ENCODE data around the gene SRD5A2. TPM values are rescaled to one million over a fixed set of nuclear protein-coding genes. Genes with fewer than 3 reads are reported as not detected.
"Not testable (repeated sequence)": the region's sequence is repeated elsewhere in the genome, so short reads cannot be mapped to it uniquely, and the experiment has no call there.

SRD5A2 gene
- total RNA-seq, 1 donor from 2014 or later: not detected

- no peak for DNase-seq
Observed at GRCh38 chr2:31533036-31533435, 47.7 kb downstream of the SRD5A2 start.

DNA sequence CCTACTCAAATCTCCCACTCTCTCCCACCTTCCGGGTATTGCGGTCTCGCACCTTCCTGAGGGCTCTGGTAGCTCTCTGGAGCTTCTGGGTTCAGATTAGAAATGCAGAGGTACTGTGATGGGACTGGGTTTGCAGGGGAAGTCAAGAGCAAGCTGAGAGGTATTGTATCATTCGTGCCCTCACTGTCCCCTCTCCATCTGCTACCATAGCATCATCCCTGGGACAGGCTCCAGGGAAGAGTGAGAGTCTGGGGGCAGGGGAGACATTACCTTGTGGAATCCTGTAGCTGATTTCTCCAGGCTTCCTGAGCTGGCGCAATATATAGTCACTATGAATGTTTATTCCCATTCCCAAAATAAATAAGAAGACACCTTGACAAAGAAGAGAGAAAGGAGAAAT, 49.6 kb downstream of the SRD5A2 start:
- no peak for DNase-seq

- DNase-seq: no peak
Observed at GRCh38 chr2:31529256-31529655, 51.5 kb downstream of the SRD5A2 start.

- DNase-seq: no peak
Observed at GRCh38 chr2:31528823-31529222, 51.9 kb downstream of the SRD5A2 start.

DNA sequence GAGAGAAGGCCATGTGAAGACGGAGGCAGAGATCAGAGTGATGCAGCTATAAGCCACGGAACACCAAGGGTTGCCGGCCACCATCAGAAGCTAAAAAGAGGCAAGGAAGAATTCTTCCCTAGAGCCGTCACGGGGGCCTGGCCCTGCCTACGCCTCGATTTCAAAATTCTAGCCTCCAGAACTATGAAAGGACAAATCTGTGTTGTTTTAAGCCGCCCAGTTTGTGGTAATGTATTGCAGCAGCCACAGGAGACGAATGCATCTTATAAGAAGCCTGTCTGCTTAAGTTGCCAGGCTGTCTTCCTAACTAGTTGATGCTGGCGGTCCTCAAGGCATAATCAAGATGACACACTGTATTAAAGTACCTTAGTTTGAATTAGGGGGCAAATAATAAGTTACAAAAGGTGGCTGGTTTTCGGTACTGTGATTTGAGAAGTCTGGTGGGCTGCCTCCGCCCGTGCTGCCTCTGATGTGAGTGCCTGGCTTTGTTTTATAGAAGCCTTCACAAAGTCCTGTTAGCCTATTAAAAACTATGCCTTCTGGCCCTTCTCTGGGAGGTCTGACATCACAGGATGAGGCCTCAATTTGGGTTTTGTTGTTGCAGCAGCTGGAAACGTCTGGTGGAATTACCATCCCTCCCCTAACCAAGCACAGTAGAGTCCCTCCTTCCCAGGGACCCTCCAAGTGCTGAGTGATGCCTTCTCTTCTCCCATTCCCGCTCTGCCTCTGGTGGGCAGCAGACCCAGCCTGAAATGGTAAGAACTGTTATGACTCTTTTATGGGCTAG, 53.6 kb downstream of the SRD5A2 start:
- DNase-seq: no peak

GRCh38 chr2:31525876-31526275, 54.9 kb downstream of the SRD5A2 start:
- DNase-seq: no peak

DNA sequence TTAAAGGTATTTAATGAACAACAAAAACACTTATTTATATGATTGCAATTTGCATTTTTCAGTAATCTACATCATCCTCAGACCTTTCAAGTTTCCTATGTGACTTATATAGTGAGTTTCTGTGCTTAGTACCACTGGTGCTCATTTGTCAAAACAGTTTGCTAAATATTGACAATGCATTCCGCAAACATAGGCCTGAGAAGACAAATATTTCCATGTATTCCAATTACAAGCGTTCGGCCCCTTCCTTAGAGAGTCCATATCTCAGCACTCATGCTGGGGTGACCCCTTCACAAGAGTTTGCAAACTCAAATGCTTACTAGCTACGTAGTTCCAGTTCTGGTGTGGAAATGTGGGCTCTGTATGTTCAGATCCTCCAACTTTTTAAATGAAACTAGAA, 56.1 kb downstream of the SRD5A2 start:
- no peak for DNase-seq

DNA sequence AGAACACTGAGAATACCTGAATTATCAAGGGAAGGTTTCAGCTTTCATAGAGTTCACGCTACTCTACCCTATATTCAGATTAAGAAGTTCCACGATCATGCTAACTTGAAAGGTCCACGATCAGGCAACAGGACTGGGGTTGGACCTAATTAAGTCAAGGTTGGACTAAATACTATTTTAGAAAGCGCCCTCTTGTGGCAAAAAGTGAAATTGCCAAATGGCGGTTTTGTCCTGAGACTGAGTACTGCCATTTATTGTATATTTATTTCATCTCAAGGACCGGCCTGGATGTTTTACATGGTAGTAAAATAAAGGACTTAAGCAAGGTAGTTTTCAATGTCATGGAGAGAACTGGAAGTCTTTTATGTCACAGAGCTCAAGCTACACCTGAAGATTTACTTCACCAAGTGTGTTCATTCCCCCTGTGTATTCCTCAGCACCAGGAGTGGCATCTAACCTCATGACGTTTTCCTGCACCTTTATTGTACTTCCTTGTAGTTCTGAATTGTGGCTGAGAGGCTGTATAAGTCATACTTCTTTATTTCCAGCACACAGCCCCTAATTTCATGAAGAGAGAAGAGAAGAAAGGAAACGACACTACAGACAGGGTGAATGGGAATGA, 56.8 kb downstream of the SRD5A2 start:
- DNase-seq: no peak

DNA sequence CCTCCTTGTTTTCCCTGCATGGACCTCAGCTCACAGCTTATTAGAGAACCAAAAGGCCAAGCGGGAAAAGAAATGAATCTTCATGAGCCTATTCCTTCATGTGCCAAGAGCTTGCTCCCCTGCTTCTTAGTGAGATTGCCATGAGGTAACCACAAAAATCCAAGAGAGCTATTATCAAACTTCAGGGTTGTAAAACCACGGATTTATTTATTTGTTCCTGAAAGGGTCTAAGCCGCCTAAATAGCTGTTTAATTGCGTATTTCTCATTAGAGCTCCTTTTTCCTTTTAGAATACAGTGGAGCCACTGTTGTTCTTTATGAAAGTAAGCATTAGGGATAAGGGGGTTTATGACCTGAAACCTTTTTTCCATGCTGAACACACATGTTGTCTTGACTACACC, 58.0 kb downstream of the SRD5A2 start:
- no peak for DNase-seq

GRCh38 chr2:31517442-31518203, 63.1 kb downstream of the SRD5A2 start:
- no peak for DNase-seq

- DNase-seq: no peak
Observed at GRCh38 chr2:31515586-31515985, 65.2 kb downstream of the SRD5A2 start.

DNA sequence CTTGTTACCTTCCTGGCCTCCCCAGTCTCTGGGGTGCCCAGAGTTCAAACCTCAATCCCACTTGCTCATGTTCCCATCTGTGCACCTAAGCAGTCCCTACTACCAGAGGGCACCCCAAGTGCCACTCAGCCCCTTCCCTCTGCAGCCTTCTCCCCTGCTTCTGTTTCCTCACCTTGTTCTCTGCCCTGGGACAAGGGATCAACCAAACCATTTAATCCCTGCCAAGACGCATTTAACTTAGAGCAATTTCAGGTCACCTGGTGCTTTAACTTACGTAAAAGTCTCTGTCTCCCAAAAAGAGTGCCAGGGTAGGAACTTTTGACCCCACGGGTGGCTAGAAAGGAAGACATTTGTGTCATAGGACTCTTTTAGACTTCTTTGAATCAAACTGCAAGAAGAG, 67.2 kb downstream of the SRD5A2 start:
- DNase-seq: no peak

DNA sequence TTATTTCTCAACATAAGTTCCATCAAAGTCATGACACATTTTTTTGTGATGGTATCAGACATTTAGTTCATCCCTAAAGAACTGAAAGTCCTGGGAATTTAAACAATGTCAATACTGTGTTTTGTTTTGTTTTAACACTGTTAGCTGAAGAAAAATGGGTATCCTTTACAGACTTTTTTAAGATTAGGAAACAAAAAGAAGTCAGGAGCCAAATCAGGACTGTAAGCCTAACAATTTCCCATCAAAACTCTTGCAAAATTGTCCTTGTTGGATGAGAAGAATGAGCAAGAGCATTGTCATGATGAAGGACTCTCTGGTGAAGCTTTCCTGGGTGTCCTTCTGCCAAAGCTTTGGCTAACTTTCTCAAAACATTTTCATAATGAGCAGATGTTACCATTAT, 69.4 kb downstream of the SRD5A2 start:
- no peak for DNase-seq

GRCh38 chr2:31505111-31505510, 75.6 kb downstream of the SRD5A2 start:
- no peak for DNase-seq

GRCh38 chr2:31504311-31504710, 76.4 kb downstream of the SRD5A2 start:
- no peak for DNase-seq

DNA sequence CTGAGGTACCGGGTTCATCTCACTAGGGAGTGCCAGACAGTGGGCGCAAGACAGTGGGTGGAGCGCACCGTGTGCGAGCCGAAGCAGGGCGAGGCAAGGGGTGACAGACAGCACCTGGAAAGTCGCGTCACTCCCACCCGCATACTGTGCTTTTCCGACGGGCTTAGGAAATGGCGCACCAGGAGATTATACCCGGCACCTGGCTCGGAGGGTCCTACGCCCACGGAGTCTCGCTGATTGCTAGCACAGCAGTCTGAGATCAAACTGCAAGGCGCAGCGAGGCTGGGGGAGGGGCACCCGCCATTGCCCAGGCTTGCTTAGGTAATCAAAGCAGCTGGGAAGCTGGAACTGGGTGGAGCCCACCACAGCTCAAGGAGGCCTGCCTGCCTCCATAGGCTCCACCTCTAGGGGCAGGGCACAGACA, 84.3 kb downstream of the SRD5A2 start:
- not testable (repeated sequence) for DNase-seq

GRCh38 chr2:31489339-31489738, 91.4 kb downstream of the SRD5A2 start:
- not testable (repeated sequence) for DNase-seq

DNA sequence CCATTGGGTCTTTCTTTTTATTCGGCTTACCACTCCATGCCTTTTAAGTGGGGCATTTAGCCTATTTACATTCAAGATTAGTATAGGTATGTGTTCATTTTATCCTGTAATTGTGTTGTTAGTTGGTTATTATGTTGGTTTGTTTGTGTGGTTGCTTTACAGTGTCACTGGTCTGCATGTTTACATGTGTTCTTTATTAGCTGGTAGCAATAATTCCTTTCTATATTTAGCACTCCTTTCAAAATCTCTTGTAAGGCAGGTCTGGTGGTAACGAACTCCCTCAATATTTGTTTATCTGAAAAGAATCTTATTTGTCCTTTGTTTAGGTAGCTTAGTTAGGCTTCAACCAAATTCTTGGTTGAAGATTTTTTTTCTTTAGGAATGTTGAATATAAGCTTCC, 97.5 kb downstream of the SRD5A2 start:
- no peak for DNase-seq

GRCh38 chr2:31476511-31477180, 104.1 kb downstream of the SRD5A2 start:
- no peak for DNase-seq

DNA sequence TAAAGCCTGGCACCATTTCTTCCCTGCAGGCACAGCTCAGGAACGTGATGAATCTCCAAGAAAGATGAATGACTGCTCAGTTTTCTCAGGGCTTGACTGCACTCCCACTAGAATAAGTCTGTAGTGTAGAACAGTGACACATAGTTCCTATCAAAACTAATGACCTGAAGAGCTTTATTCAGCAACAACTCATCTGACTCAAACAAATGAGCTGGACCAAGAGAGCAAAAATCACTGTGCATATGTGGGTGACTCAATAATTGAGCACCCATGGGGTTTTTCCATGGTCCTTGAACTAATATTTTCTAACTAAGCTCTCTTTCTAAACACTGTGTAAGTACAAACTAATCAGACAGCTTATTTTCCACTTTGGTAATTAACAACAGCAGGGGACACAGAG, 105.0 kb downstream of the SRD5A2 start:
- no peak for DNase-seq

- DNase-seq: no peak
Observed at GRCh38 chr2:31474296-31474695, 106.4 kb downstream of the SRD5A2 start.

Measured in skin of body (tissue), 2 donors.